GM23338 (cell line): Measurements from ENCODE around the gene MCC. TPM values are rescaled to one million over a fixed set of nuclear protein-coding genes. Genes with fewer than 3 reads are reported as not detected.

Experiments
- ATAC-seq: fragments of 200-7000 bp; cut with Tn5 transposase; 3 replicates; pipeline ENCODE4 v1.9.1; 2020
- DNase-seq: peaks from one replicate; pipeline ENCODE4 v3.0.0-alpha.2; 2015; ENCODE audit warnings: low spot score
- H2AFZ ChIP-seq: fragments of 200-600 bp; sonication (generic); 2 replicates; pipeline ENCODE4 v1.8.0; 2016; ENCODE audit warnings: antibody characterized with exemption, mild to moderate bottlenecking, moderate library complexity
- H3F3A ChIP-seq: fragments of 200-600 bp; sonication (generic); replicated peaks from 2 replicates; pipeline ENCODE4 v1.8.0; 2017; ENCODE audit warnings: antibody characterized with exemption, mixed run types, low read depth
- H3K27ac ChIP-seq: fragments of 200-600 bp; sonication (generic); 2 replicates; pipeline ENCODE4 v1.6.1; 2016; ENCODE audit warnings: low read depth
- H3K27me3 ChIP-seq: fragments of 200-600 bp; sonication (generic); 2 replicates; pipeline ENCODE4 v1.8.0; 2016; ENCODE audit warnings: mild to moderate bottlenecking, mixed run types, moderate library complexity; ENCODE audit not compliant: insufficient read depth
- H3K36me3 ChIP-seq: fragments of 200-600 bp; sonication (generic); 2 replicates; pipeline ENCODE4 v1.8.0; 2016; ENCODE audit warnings: mild to moderate bottlenecking; ENCODE audit not compliant: insufficient read depth
- H3K4me1 ChIP-seq: fragments of 200-600 bp; sonication (generic); 2 replicates; pipeline ENCODE4 v1.8.0; 2016; ENCODE audit warnings: mild to moderate bottlenecking, moderate library complexity; ENCODE audit not compliant: insufficient read depth
- H3K4me2 ChIP-seq: fragments of 200-600 bp; sonication (generic); 2 replicates; pipeline ENCODE4 v1.7.1; 2017; ENCODE audit warnings: mixed run types
- H3K4me3 ChIP-seq: fragments of 200-600 bp; sonication (generic); 2 replicates; pipeline ENCODE4 v1.6.1; 2016; ENCODE audit warnings: mixed run types
- H3K79me2 ChIP-seq: fragments of 200-600 bp; sonication (generic); replicated peaks from 2 replicates; pipeline ENCODE4 v1.8.0; 2017; ENCODE audit warnings: mild to moderate bottlenecking; ENCODE audit not compliant: insufficient read depth
- H3K9me2 ChIP-seq: fragments of 200-600 bp; sonication (generic); 2 replicates; pipeline ENCODE4 v1.8.0; 2017; ENCODE audit not compliant: insufficient read depth
- H4K20me1 ChIP-seq: fragments of 200-600 bp; sonication (generic); replicated peaks from 2 replicates; pipeline ENCODE4 v1.8.0; 2017; ENCODE audit warnings: mild to moderate bottlenecking; ENCODE audit not compliant: insufficient read depth
- H3K27ac Mint-ChIP-seq: 2 replicates; pipeline ENCODE4 v1.8.0; 2020; ENCODE audit warnings: inconsistent platforms, mild to moderate bottlenecking, moderate library complexity, mixed read lengths
- H3K27me3 Mint-ChIP-seq: 3 replicates; pipeline ENCODE4 v1.8.0; 2022; ENCODE audit warnings: low read depth, mild to moderate bottlenecking, moderate library complexity, mixed read lengths, inconsistent platforms; ENCODE audit not compliant: insufficient read depth, poor library complexity
- H3K36me3 Mint-ChIP-seq: 3 replicates; pipeline ENCODE4 v1.8.0; 2021; ENCODE audit warnings: low read depth, mild to moderate bottlenecking, inconsistent platforms, moderate library complexity, mixed read lengths
- H3K4me1 Mint-ChIP-seq: 3 replicates; pipeline ENCODE4 v1.8.0; 2020; ENCODE audit warnings: mild to moderate bottlenecking, inconsistent platforms, mixed read lengths
- H3K4me3 Mint-ChIP-seq: 3 replicates; pipeline ENCODE4 v1.8.0; 2021; ENCODE audit warnings: moderate library complexity, mild to moderate bottlenecking, inconsistent platforms, mixed read lengths
- H3K9me3 Mint-ChIP-seq: 3 replicates; pipeline ENCODE4 v1.8.0; 2020; ENCODE audit warnings: moderate library complexity, mild to moderate bottlenecking, inconsistent platforms, mixed read lengths
- EZH2 ChIP-seq: fragments of 200-600 bp; sonication (generic); IDR thresholded peaks from one replicate; pipeline ENCODE4 v1.8.0; 2017; ENCODE audit warnings: antibody characterized with exemption, mild to moderate bottlenecking, low read depth; ENCODE audit not compliant: unreplicated experiment
- NANOG ChIP-seq: IDR thresholded peaks from 2 replicates; pipeline ENCODE4 v1.6.1; 2016; ENCODE audit warnings: antibody characterized with exemption, borderline replicate concordance
- POLR2AphosphoS5 ChIP-seq: IDR thresholded peaks from 2 replicates; pipeline ENCODE4 v1.6.1; 2016; ENCODE audit warnings: antibody characterized with exemption, low read depth
- STAT1 ChIP-seq: IDR thresholded peaks from one replicate; pipeline ENCODE4 v1.6.1; 2016; ENCODE audit warnings: antibody characterized with exemption; ENCODE audit not compliant: unreplicated experiment
- ZNF331 ChIP-seq: fragments of 250-450 bp; sonication (Bioruptor Pico); IDR thresholded peaks from 2 replicates; pipeline ENCODE4 v1.5.0; 2020; ENCODE audit warnings: low read depth, mild to moderate bottlenecking, moderate library complexity
- polyA plus RNA-seq: library from polyadenylated mRNA; unstranded; fragments of >200 nt; fragmentation: Nextera tagmentation; extraction: Ambion mirVana; gene quantifications from 2 replicates; pipeline ENCODE4 v1.2.1, GENCODE V29; 2016
- total RNA-seq: library from RNA; depleted of rRNA; stranded (reverse); fragments of >200 nt; shearing (Covaris generic); gene quantifications from 2 replicates; pipeline ENCODE4 v1.2.3, GENCODE V29; 2014
- TF ChIP-seq, protein P1 (sequence below): IDR thresholded peaks from one replicate; pipeline ENCODE4 v1.6.1; 2018; ENCODE audit warnings: antibody characterized with exemption; ENCODE audit not compliant: unreplicated experiment
- TF ChIP-seq, protein P2 (sequence below), 2 experiments: fragments of 200-600 bp in 1 of 2; sonication (generic) in 1 of 2; conservative IDR thresholded peaks; 2 replicates each; pipeline versions ENCODE4 v1.5.1 to v1.6.1; 2016 to 2017; ENCODE audit warnings: antibody characterized with exemption in 2 of 2, low read depth in 2 of 2, mild to moderate bottlenecking in 2 of 2, moderate library complexity in 1 of 2

The MCC gene
- total and polyA plus RNA-seq, 2 experiments from 2014 or later: 3.8 to 10.1 TPM

DNA sequence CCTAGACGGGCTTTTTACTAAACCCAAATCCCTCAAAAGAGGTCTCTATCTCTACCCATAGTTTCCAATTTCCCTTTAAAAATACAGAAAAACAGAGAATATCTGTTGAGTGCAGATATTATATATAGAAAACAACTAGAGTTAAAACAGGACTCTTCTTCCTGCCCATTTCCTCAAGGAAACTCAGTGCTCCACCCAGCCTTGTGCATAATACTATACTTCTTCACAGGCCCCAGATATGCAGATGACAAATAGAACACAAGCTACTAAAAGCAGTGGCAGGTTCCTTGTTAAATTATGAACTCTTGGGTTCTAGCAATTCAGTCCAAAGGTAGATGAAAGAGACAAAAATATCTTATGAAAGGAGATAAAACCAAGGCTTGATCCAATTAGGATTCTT, 253.7 kb downstream of the MCC start (continued):
- TF ChIP-seq, protein P1, sequence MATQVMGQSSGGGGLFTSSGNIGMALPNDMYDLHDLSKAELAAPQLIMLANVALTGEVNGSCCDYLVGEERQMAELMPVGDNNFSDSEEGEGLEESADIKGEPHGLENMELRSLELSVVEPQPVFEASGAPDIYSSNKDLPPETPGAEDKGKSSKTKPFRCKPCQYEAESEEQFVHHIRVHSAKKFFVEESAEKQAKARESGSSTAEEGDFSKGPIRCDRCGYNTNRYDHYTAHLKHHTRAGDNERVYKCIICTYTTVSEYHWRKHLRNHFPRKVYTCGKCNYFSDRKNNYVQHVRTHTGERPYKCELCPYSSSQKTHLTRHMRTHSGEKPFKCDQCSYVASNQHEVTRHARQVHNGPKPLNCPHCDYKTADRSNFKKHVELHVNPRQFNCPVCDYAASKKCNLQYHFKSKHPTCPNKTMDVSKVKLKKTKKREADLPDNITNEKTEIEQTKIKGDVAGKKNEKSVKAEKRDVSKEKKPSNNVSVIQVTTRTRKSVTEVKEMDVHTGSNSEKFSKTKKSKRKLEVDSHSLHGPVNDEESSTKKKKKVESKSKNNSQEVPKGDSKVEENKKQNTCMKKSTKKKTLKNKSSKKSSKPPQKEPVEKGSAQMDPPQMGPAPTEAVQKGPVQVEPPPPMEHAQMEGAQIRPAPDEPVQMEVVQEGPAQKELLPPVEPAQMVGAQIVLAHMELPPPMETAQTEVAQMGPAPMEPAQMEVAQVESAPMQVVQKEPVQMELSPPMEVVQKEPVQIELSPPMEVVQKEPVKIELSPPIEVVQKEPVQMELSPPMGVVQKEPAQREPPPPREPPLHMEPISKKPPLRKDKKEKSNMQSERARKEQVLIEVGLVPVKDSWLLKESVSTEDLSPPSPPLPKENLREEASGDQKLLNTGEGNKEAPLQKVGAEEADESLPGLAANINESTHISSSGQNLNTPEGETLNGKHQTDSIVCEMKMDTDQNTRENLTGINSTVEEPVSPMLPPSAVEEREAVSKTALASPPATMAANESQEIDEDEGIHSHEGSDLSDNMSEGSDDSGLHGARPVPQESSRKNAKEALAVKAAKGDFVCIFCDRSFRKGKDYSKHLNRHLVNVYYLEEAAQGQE: no peak
- TF ChIP-seq ZNF331 (CRISPR knock-in tag): no peak
- TF ChIP-seq, protein P2, sequence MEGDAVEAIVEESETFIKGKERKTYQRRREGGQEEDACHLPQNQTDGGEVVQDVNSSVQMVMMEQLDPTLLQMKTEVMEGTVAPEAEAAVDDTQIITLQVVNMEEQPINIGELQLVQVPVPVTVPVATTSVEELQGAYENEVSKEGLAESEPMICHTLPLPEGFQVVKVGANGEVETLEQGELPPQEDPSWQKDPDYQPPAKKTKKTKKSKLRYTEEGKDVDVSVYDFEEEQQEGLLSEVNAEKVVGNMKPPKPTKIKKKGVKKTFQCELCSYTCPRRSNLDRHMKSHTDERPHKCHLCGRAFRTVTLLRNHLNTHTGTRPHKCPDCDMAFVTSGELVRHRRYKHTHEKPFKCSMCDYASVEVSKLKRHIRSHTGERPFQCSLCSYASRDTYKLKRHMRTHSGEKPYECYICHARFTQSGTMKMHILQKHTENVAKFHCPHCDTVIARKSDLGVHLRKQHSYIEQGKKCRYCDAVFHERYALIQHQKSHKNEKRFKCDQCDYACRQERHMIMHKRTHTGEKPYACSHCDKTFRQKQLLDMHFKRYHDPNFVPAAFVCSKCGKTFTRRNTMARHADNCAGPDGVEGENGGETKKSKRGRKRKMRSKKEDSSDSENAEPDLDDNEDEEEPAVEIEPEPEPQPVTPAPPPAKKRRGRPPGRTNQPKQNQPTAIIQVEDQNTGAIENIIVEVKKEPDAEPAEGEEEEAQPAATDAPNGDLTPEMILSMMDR (conservative IDR thresholded peaks at IDR 0.05; ENCODE audit: low read depth in 2 of 2): no peak
- TF ChIP-seq POLR2AphosphoS5: no peak
- TF ChIP-seq EZH2: no peak
- no peak for TF ChIP-seq NANOG

DNA sequence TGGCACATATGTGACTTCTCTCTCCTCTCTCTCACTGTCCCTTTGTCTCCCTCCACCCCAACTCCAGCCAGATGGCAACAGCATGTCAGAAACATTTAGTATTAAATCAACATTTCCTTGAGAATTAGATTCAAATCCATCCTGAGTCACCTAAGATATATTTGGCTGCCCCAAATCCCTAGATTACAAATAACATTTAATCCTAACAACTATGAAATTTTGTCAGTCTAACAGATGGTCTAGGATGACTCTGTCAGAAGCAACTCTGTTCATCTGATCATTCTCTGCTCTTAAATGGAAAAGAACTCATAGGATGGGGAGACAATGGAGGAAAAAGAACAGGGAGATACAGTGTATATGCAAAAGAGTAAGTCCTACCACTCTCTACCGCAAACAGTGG, 254.6 kb downstream of the MCC start:
- H2AFZ ChIP-seq: no peak overlapping the region
- no peaks in the 10 kb centered on the region for H3K27me3 ChIP-seq
- H4K20me1 ChIP-seq: no peaks in the 10 kb centered on the region
- peaks cover 48% of the 10 kb centered on the region for H3K4me1 ChIP-seq
- H3K4me2 ChIP-seq: no peak overlapping the region
- no peaks in the 10 kb centered on the region for H3K36me3 ChIP-seq
- ATAC-seq (no peak), DNase-seq (no peak)
- Mint-ChIP-seq H3K4me1 (peaks cover 79% of the 10 kb centered on the region), H3K9me3 (no peaks in the 10 kb centered on the region), H3K36me3 (no peaks in the 10 kb centered on the region), H3K27me3 (peaks cover 1% of the 10 kb centered on the region), H3K4me3 (no peak overlapping the region), H3K27ac (no peak overlapping the region)
- H3F3A ChIP-seq: no peaks in the 10 kb centered on the region
- no peaks in the 10 kb centered on the region for H3K9me2 ChIP-seq
- no peak overlapping the region for H3K27ac ChIP-seq
- H3K4me3 ChIP-seq: no peak overlapping the region
- H3K79me2 ChIP-seq: no peaks in the 10 kb centered on the region
- TF ChIP-seq STAT1: no peak

DNA sequence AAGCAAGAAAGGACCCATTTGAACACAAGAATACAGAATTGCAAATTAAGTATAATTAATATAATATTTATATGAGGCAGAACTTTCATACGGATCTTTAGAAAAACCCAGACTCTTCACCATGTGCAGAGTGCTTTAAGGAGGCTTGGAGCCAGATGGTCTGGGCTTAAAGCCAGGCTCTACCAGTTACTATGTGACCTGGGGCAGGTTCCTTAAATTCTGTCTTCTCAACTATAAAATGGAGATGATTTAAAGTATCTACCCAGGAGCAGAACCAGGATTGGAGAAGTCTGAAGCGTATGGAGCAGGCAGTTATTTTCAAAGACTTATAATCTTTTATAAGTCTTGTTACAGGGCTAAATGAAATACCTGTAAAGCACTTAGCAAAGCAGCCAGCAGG, 255.6 kb downstream of the MCC start:
- TF ChIP-seq EZH2: no peak
- TF ChIP-seq, protein P1: no peak
- no peaks in the 10 kb centered on the region for H3K9me2 ChIP-seq
- no peak for DNase-seq
- H3K4me1 Mint-ChIP-seq: peaks cover 74% of the 10 kb centered on the region
- ATAC-seq: no peak
- no peaks in the 10 kb centered on the region for H3K9me3 Mint-ChIP-seq
- no peaks in the 10 kb centered on the region for H3K79me2 ChIP-seq
- H3F3A ChIP-seq: no peaks in the 10 kb centered on the region
- no peak overlapping the region for H3K4me3 ChIP-seq
- H3K27me3 Mint-ChIP-seq: peaks cover 1% of the 10 kb centered on the region
- H3K4me1 ChIP-seq: peaks cover 43% of the 10 kb centered on the region
- no peak overlapping the region for H3K4me3 Mint-ChIP-seq
- no peaks in the 10 kb centered on the region for H3K36me3 ChIP-seq
- no peak overlapping the region for H3K27ac Mint-ChIP-seq
- H3K36me3 Mint-ChIP-seq: no peaks in the 10 kb centered on the region
- no peak overlapping the region for H2AFZ ChIP-seq
- no peaks in the 10 kb centered on the region for H3K27me3 ChIP-seq
- H3K4me2 ChIP-seq: no peak overlapping the region
- no peak overlapping the region for H3K27ac ChIP-seq
- H4K20me1 ChIP-seq: no peaks in the 10 kb centered on the region
